Adrenal gland (tissue), 12 donors: ENCODE data around the gene SEC16A. TPM values are rescaled to one million over a fixed set of nuclear protein-coding genes. Genes with fewer than 3 reads are reported as not detected.

Experiments used
- DNase-seq, 7 donors: peaks; one replicate each; pipeline ENCODE4 v3.0.0-alpha.2; 2019 to 2020
- H3K27ac ChIP-seq, 5 donors: fragments of 200-600 bp; sonication (generic) in 4 of 5; 1 replicate in 3 of 5; 2 replicates in 2 of 5; pipeline versions ENCODE4 v1.5.1 to v1.8.0; 2016 to 2020; ENCODE audit warnings: mild to moderate bottlenecking in 1 of 5
- H3K27me3 ChIP-seq: fragments of 200-600 bp; 2 replicates; pipeline ENCODE4 v1.8.0; 2021
- H3K36me3 ChIP-seq, 2 donors: fragments of 200-600 bp; replicated peaks in 1 of 2; 1 replicate in 1 of 2; 2 replicates in 1 of 2; pipeline versions ENCODE4 v1.5.1 to v1.8.0; 2018 to 2022
- H3K4me1 ChIP-seq, 2 donors: fragments of 200-600 bp; replicated peaks in 1 of 2; 1 replicate in 1 of 2; 2 replicates in 1 of 2; pipeline versions ENCODE4 v1.5.1 to v1.8.0; 2018 to 2021
- H3K4me3 ChIP-seq, 4 donors: fragments of 200-600 bp; sonication (generic) in 3 of 4; one replicate each; pipeline ENCODE4 v1.5.1; 2016 to 2018
- H3K9me3 ChIP-seq, 3 donors: fragments of 200-600 bp; sonication (generic) in 1 of 3; replicated peaks in 1 of 3; 1 replicate in 2 of 3; 2 replicates in 1 of 3; pipeline versions ENCODE4 v1.5.1 to v1.8.0; 2016 to 2021
- POLR2A ChIP-seq, 2 donors: fragments of 450-650 bp; IDR thresholded peaks; one replicate each; pipeline ENCODE4 v1.6.1; 2017; ENCODE audit warnings: antibody characterized with exemption in 2 of 2, mild to moderate bottlenecking in 2 of 2, moderate library complexity in 1 of 2
- WGBS, 4 donors: extraction: QIAGEN DNeasy Blood & Tissue Kit in 2 of 4; methylation state at CpG; one replicate each; pipeline versions ENCODE4 v1.1.5 to v1.1.7; 2013 to 2017; 5-methylcytosine and 5-hydroxymethylcytosine counted together
- intact Hi-C, 2 donors: fragments of 100-400 bp; cut with DNase I; formaldehyde crosslinking; loops; one replicate each; pipeline versions ENCODE4 v1.14.1 to v1.15.0; 2022 to 2023
- polyA plus RNA-seq, 3 donors: library from polyadenylated mRNA; stranded (reverse); fragments of 200-250 nt in 2 of 3; fragments of 350-450 nt in 1 of 3; fragmentation: Illumina TruSeq in 1 of 3; extraction: RNeasy Lipid Tissue Mini Kit (QIAGEN cat#74804) in 1 of 3; gene quantifications; one replicate each; pipeline ENCODE4 v1.2.3, GENCODE V29; 2013 to 2014
- total RNA-seq, 9 donors: library from RNA; depleted of rRNA in 4 of 9; stranded (reverse); fragments of >200 nt in 4 of 9; fragments of 120-200 nt in 1 of 9; fragmentation: NEBNext Ultra II Directional in 1 of 9; extraction: Animal tissue kit (Norgen Biotek cat#: 25700) in 1 of 9; gene quantifications; one replicate each; pipeline versions ENCODE4 v1.1.0 to v1.2.4, GENCODE V29; 2013 to 2023
- TF ChIP-seq, protein P1 (sequence below), 6 experiments: fragments of 450-650 bp in 4 of 6; fragments of 200-600 bp in 2 of 6; sonication (generic) in 1 of 6; IDR thresholded peaks; 1 replicate in 5 of 6; 2 replicates in 1 of 6; pipeline versions ENCODE4 v1.5.1 to v1.8.0; 2016 to 2021; ENCODE audit warnings: antibody characterized with exemption in 6 of 6, mild to moderate bottlenecking in 2 of 6, moderate library complexity in 1 of 6
- donor health status: healthy with polysubstance abuse.
- donor health status: Bipolar disorder and iron deficiency.
- donor health status: DM: yes; HTN: yes; CAD: no.
- donor health status: DM: no; HTN: no; CAD: no.
- donor health status: DM: no; HTN: no; CAD: no.
- donor health status: DM: yes; HTN: yes; CAD: no.

Gene SEC16A
- total and polyA plus RNA-seq, 12 donors: 18.8 to 107 (median 56.5) TPM

DNA sequence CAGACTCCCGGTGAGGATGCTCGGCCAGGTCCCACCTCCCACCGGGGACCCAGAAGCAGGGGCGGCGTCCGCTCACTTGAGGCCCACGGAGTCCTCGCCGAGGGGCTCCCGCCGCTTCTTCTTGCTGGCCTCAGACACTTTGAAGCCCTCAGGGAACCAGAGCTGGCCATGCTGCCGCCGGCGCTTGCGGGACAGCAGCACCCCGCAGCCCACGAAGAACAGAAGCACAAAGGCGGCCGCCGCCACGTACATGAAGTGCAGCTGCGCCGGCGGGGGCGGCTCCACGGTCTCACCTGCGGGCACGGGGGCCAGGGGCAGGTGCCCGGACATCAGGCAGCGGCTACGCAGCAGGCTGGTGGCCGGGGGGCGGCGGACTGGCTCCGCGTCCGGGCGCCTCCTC lies 19.4 kb upstream of the SEC16A start:
- Histone ChIP-seq H3K9me3 (no peaks in the 10 kb centered on the region), H3K27ac (no peak overlapping the region), H3K36me3 (peaks cover 0 to 94% of the 10 kb centered on the region in 2 donors), H3K27me3 (no peaks in the 10 kb centered on the region), H3K4me3 (no peak overlapping the region), H3K4me1 (no peaks in the 10 kb centered on the region)
- intact Hi-C loops: no loop called here
- DNase-seq: no peak
- 95 to 98% (median 97%) methylated on average over 9 to 38 of the region's 38 CpGs for WGBS, 4 donors
- TF ChIP-seq, protein P1, sequence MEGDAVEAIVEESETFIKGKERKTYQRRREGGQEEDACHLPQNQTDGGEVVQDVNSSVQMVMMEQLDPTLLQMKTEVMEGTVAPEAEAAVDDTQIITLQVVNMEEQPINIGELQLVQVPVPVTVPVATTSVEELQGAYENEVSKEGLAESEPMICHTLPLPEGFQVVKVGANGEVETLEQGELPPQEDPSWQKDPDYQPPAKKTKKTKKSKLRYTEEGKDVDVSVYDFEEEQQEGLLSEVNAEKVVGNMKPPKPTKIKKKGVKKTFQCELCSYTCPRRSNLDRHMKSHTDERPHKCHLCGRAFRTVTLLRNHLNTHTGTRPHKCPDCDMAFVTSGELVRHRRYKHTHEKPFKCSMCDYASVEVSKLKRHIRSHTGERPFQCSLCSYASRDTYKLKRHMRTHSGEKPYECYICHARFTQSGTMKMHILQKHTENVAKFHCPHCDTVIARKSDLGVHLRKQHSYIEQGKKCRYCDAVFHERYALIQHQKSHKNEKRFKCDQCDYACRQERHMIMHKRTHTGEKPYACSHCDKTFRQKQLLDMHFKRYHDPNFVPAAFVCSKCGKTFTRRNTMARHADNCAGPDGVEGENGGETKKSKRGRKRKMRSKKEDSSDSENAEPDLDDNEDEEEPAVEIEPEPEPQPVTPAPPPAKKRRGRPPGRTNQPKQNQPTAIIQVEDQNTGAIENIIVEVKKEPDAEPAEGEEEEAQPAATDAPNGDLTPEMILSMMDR (IDR thresholded peaks at IDR 0.05): no peak
- no peak for TF ChIP-seq POLR2A (IDR thresholded peaks at IDR 0.05)

DNA sequence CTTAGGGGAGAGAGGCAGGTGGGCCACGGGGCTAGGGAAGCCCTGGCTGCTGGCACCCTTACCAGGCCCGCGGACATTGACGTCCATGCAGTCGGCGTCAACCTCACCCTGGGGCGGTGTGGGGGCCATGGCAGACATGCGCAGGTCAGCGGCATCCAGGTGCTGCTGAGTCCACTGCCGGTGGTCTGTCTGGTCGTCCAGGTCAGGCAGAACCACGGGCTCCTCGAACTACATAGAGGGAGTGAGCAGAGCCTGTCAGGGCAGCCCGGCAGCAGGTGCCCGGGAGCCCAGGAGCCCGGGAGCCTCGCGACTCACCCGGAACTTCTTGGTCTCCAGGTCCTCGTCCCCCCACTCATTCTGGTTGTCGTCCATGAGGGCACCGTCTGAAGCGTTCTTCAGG lies 18.8 kb upstream of the SEC16A start:
- WGBS, 4 donors: 86 to 95% (median 91%) methylated on average over 10 to 23 of the region's 23 CpGs; no CpG with 5 or more reads in 1 of the 4 donors
- no peaks in the 10 kb centered on the region for H3K9me3 ChIP-seq
- no peak for DNase-seq
- no peaks in the 10 kb centered on the region for H3K4me1 ChIP-seq
- TF ChIP-seq, protein P1 (IDR thresholded peaks at IDR 0.05): no peak
- no peak for TF ChIP-seq POLR2A (IDR thresholded peaks at IDR 0.05)
- intact Hi-C loops: no loop called here
- peaks cover 0 to 93% of the 10 kb centered on the region in 2 donors for H3K36me3 ChIP-seq
- no peak overlapping the region for H3K27ac ChIP-seq
- no peak overlapping the region for H3K4me3 ChIP-seq
- H3K27me3 ChIP-seq: no peaks in the 10 kb centered on the region

DNA sequence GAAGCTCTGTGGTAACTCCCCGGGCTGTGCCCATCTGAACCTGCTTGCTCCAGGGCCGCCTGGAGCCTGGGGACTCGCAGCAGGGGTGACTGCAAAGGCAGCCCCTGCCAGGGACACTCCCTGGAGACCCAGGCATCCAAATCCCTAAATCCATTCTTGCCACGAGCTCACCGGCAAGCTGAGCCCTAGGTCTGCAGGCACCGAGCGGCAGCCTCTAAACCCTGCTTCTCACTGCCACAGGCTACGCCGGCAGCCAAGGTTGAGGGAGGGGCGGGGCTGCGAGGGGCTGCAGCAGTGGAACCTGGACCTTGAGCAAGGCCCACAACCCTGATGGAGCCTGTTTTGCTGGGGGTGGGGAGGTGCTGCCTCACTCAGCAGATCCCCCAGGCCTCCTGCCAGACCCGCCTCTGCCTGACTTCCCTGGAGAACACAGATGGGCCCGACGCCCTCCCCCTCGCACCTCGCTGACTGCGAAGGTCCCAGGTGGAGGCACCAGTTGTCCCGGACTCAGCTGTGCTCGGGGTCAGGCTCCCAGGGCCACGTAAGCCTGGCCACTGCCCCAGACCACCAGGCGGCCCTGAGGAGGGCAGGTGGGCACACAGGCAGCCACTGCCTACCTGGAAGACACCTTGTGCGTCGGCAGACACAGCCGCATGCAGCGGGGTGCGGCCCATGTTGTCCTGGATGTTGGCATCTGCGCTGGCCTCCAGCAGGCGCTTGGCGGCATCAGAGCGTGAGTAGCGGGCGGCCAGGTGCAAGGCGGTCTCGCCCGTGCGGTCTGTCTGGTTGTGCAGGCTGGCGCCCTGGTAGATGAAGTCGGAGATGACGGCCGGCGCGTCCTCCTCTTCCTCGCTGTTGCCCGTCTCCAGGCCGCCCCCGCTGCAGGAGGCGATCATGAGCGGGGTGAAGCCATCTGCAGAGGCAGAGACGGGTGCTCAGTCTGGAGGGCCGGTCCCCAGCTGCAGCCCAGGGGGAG lies 17.4 kb upstream of the SEC16A start:
- no peak for TF ChIP-seq POLR2A (IDR thresholded peaks at IDR 0.05)
- TF ChIP-seq, protein P1 (IDR thresholded peaks at IDR 0.05): no peak

DNA sequence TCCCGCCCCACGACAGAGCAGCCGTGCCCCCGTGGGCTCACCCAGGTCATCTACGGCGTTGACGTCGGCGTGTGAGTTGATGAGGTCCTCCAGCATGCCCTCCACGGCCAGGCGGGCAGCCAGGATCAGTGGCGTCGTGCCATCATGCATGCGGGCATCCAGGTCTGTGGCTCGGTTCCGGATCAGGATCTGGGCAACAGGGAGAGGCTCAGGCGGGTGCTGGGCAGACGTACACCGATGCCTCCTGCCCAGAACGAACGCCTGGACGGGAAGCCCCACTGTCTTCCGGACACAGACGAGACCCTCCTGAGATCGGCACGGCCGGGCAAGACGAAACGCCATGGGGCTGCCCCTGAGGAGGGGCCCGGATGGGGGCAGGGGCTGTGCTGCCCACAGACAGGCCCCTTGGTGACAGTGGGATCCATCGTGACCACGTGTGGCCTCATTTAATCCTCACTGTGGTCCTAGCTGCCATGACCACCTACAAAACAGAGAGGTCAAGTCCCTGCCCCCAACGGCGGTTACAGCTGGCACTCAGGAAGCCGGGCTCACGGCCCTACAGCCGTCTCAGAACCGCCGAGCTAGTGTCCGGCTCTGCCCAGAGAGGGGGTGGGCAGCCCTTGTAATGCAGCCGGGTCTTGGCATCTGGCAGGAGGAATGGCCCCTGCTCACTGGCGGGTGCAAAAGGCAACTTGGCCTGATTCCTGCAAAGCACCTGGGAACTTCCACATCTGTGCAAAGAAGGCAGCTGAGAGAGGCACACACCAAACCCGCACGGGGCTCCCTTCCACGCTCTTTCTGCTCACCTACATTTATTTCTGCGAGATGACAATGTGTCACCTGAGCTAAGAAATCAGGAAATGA lies 16.5 kb upstream of the SEC16A start:
- Histone ChIP-seq H3K27me3 (no peaks in the 10 kb centered on the region), H3K27ac (no peak overlapping the region), H3K4me1 (no peaks in the 10 kb centered on the region), H3K4me3 (no peak overlapping the region), H3K9me3 (no peaks in the 10 kb centered on the region), H3K36me3 (peaks cover 0 to 75% of the 10 kb centered on the region in 2 donors)
- WGBS, 4 donors: 88 to 93% (median 91%) methylated on average over 19 to 46 of the region's 46 CpGs
- no peak for DNase-seq
- intact Hi-C loops: no loop called here
- no peak for TF ChIP-seq POLR2A (IDR thresholded peaks at IDR 0.05)
- TF ChIP-seq, protein P1 (IDR thresholded peaks at IDR 0.05): no peak

More for the DNA sequence above, 17.4 kb upstream of the SEC16A start:
- 88 to 100% (median 91%) methylated on average over 13 to 50 of the region's 50 CpGs for WGBS, 4 donors
- Histone ChIP-seq H3K4me1 (no peaks in the 10 kb centered on the region), H3K27me3 (no peaks in the 10 kb centered on the region), H3K9me3 (no peaks in the 10 kb centered on the region), H3K36me3 (peaks cover 0 to 84% of the 10 kb centered on the region in 2 donors), H3K27ac (no peak overlapping the region), H3K4me3 (no peak overlapping the region)
- intact Hi-C loops: no loop called here
- no peak for DNase-seq
